IMR-90 (cell line): ENCODE data around the gene RXFP1. TPM values are rescaled to one million over a fixed set of nuclear protein-coding genes. Genes with fewer than 3 reads are reported as not detected.

Experiments
- ATAC-seq: fragments of 200-7000 bp; cut with Tn5 transposase; 2 replicates; pipeline ENCODE4 v1.9.1; 2020; ENCODE audit warnings: low read depth, mild to moderate bottlenecking, moderate library complexity
- BruUV-seq: library from RNA; stranded (reverse); fragments of 400-500 nt; replicated peaks from 2 replicates; lab custom pipeline; 2021; lab: Mats Ljungman, UMichigan
- CTCF ChIA-PET: fragments of 300-600 bp; formaldehyde crosslinking; extraction: SDS; loops from one replicate; lab custom pipeline; 2021; ENCODE audit warnings: antibody characterized with exemption; lab: Yijun Ruan, JAX
- POLR2A ChIA-PET: fragments of 300-600 bp; sonication (Branson Sonifier 250); formaldehyde crosslinking; loops from one replicate; lab custom pipeline; 2022; ENCODE audit warnings: antibody characterized with exemption; ENCODE audit not compliant: unreplicated experiment; lab: Charles Lee
- DNase-seq: peaks from one replicate; pipeline ENCODE4 v3.0.0; 2013
- H2AFZ ChIP-seq: replicated peaks from 2 replicates; pipeline ENCODE3; 2013; ENCODE audit warnings: low read length, mild to moderate bottlenecking; ENCODE audit not compliant: poor library complexity
- H2AK5ac ChIP-seq: 2 replicates; pipeline ENCODE4 v1.6.1; 2013; ENCODE audit warnings: low read depth, low read length, inconsistent platforms
- H2AK9ac ChIP-seq: replicated peaks from 2 replicates; pipeline ENCODE3; 2013; ENCODE audit warnings: mild to moderate bottlenecking, low read depth, low read length, moderate library complexity; ENCODE audit not compliant: poor library complexity
- H2BK120ac ChIP-seq: 2 replicates; pipeline ENCODE4 v1.6.1; 2013; ENCODE audit warnings: low read depth, low read length, inconsistent platforms
- H2BK15ac ChIP-seq: 3 replicates; pipeline ENCODE4 v1.6.1; 2013; ENCODE audit warnings: low read depth, low read length, inconsistent platforms
- H2BK20ac ChIP-seq: 2 replicates; pipeline ENCODE4 v1.6.1; 2013; ENCODE audit warnings: low read depth, mild to moderate bottlenecking, inconsistent platforms, low read length, moderate library complexity
- H2BK5ac ChIP-seq: 2 replicates; pipeline ENCODE4 v1.6.1; 2013; ENCODE audit warnings: mild to moderate bottlenecking, low read depth, low read length, inconsistent platforms; ENCODE audit not compliant: poor library complexity, severe bottlenecking
- H3K14ac ChIP-seq: replicated peaks from 2 replicates; pipeline ENCODE4 v1.6.1; 2013; ENCODE audit warnings: low read depth, low read length, inconsistent platforms
- H3K18ac ChIP-seq: 2 replicates; pipeline ENCODE4 v1.6.1; 2013; ENCODE audit warnings: low read depth, low read length, control low read depth
- H3K23ac ChIP-seq: 2 replicates; pipeline ENCODE4 v1.6.1; 2013; ENCODE audit warnings: low read depth, low read length, inconsistent platforms
- H3K27ac ChIP-seq: 2 replicates; pipeline ENCODE4 v1.5.1; 2013; ENCODE audit warnings: mild to moderate bottlenecking, control low read depth, low read length; ENCODE audit not compliant: insufficient read depth
- H3K27me3 ChIP-seq: 2 replicates; pipeline ENCODE4 v1.6.1; 2013; ENCODE audit warnings: low read length; ENCODE audit not compliant: control insufficient read depth, insufficient read depth
- H3K36me3 ChIP-seq: 2 replicates; pipeline ENCODE4 v1.6.1; 2013; ENCODE audit warnings: low read length, mixed read lengths; ENCODE audit not compliant: control insufficient read depth, insufficient read depth
- H3K4ac ChIP-seq: 2 replicates; pipeline ENCODE4 v1.6.1; 2013; ENCODE audit warnings: low read depth, low read length, inconsistent platforms
- H3K4me1 ChIP-seq: 2 replicates; pipeline ENCODE4 v1.6.1; 2013; ENCODE audit warnings: low read length, mixed read lengths; ENCODE audit not compliant: control insufficient read depth, insufficient read depth
- H3K4me2 ChIP-seq: 2 replicates; pipeline ENCODE4 v1.6.1; 2013; ENCODE audit warnings: low read depth, mild to moderate bottlenecking, control low read depth, low read length, moderate library complexity
- H3K4me3 ChIP-seq: 2 replicates; pipeline ENCODE4 v1.5.1; 2013; ENCODE audit warnings: low read depth, mild to moderate bottlenecking, control low read depth, low read length, moderate library complexity; ENCODE audit not compliant: insufficient read depth
- H3K56ac ChIP-seq: 2 replicates; pipeline ENCODE4 v1.6.1; 2013; ENCODE audit warnings: low read length, inconsistent platforms; ENCODE audit not compliant: insufficient read depth; ENCODE audit errors: extremely low read depth
- H3K79me1 ChIP-seq, 2 experiments: 2 replicates each; pipeline ENCODE4 v1.6.1; 2013; ENCODE audit warnings: low read length in 2 of 2, inconsistent platforms in 1 of 2, low read depth in 1 of 2
- H3K9ac ChIP-seq: 2 replicates; pipeline ENCODE4 v1.6.1; 2013; ENCODE audit warnings: low read depth, low read length, control low read depth
- H3K9me1 ChIP-seq: 2 replicates; pipeline ENCODE4 v1.6.1; 2013; ENCODE audit warnings: low read length, inconsistent platforms; ENCODE audit not compliant: insufficient read depth
- H3K9me3 ChIP-seq: 2 replicates; pipeline ENCODE4 v1.6.1; 2013; ENCODE audit warnings: low read length; ENCODE audit not compliant: control insufficient read depth, insufficient read depth
- H4K20me1 ChIP-seq: 2 replicates; pipeline ENCODE4 v1.6.1; 2013; ENCODE audit warnings: low read length, inconsistent platforms; ENCODE audit not compliant: insufficient read depth
- H4K5ac ChIP-seq: 2 replicates; pipeline ENCODE4 v1.6.1; 2013; ENCODE audit warnings: mild to moderate bottlenecking, low read depth, low read length, control low read depth
- H4K8ac ChIP-seq, 2 experiments: 2 replicates each; pipeline ENCODE4 v1.6.1; 2013; ENCODE audit warnings: low read depth in 2 of 2, low read length in 2 of 2, control low read depth in 1 of 2, inconsistent platforms in 1 of 2
- H4K91ac ChIP-seq: 2 replicates; pipeline ENCODE4 v1.6.1; 2013; ENCODE audit warnings: low read depth, low read length, inconsistent platforms; ENCODE audit not compliant: insufficient read depth
- BHLHE40 ChIP-seq: fragments of 150-350 bp; IDR thresholded peaks from 2 replicates; pipeline ENCODE4 v1.6.1; 2016; ENCODE audit warnings: mild to moderate bottlenecking, low read depth, low read length
- CEBPB ChIP-seq: IDR thresholded peaks from 2 replicates; pipeline ENCODE4 v1.6.1; 2012; ENCODE audit warnings: low read depth, low read length, improper control_type of control experiment
- CHD1 ChIP-seq: IDR thresholded peaks from 2 replicates; pipeline ENCODE4 v1.6.1; 2012; ENCODE audit warnings: low read depth, low read length, improper control_type of control experiment
- MAFK ChIP-seq: IDR thresholded peaks from 2 replicates; pipeline ENCODE4 v1.6.1; 2012; ENCODE audit warnings: low read depth, low read length, improper control_type of control experiment
- RFX5 ChIP-seq: IDR thresholded peaks from 2 replicates; pipeline ENCODE4 v1.8.0; 2012; ENCODE audit warnings: low read depth, mild to moderate bottlenecking, low read length, moderate library complexity
- SMC3 ChIP-seq: fragments of 150-350 bp; IDR thresholded peaks from 2 replicates; pipeline ENCODE4 v1.6.1; 2016; ENCODE audit warnings: low read depth, mild to moderate bottlenecking, antibody characterized with exemption, low read length, moderate library complexity
- WGBS, 2 experiments: methylation state at CpG; one replicate each; pipeline versions ENCODE4 v1.1.5 to v1.1.7; 2013; ENCODE audit warnings: missing lambda C conversion rate in 2 of 2; ENCODE audit not compliant: insufficient read length in 1 of 2; ENCODE audit errors: extremely low coverage in 2 of 2; 5-methylcytosine and 5-hydroxymethylcytosine counted together
- dilution Hi-C: fragments of 300-500 bp; cut with HindIII; formaldehyde crosslinking; loops from one replicate; pipeline ENCODE4 v1.14.3; 2018; ENCODE audit warnings: low sequenced_read_pairs; ENCODE audit not compliant: unreplicated experiment
- in situ Hi-C: fragments of 300-500 bp; cut with MboI; formaldehyde crosslinking; loops from 3 replicates; pipeline ENCODE4 v1.14.3; 2019; ENCODE audit warnings: low sequenced_read_pairs, inconsistent platforms, mixed read lengths
- intact Hi-C: fragments of 100-400 bp; cut with micrococcal nuclease; formaldehyde crosslinking; loops from 2 replicates; pipeline ENCODE4 v1.10.0; 2022
- polyA plus RNA-seq, 3 experiments: library from polyadenylated mRNA; depleted of rRNA; stranded (reverse); fragments of >200 nt; gene quantifications; 2 replicates each; pipeline ENCODE4 v1.2.3, GENCODE V29; 2012; ENCODE audit warnings: low replicate concordance in 1 of 3
- total RNA-seq: library from RNA; depleted of rRNA; stranded (reverse); fragments of >200 nt; gene quantifications from 2 replicates; pipeline ENCODE4 v1.2.3, GENCODE V29; 2012

Gene RXFP1
- total and polyA plus RNA-seq, 2 of the 4 experiments (the other 2 are of a cell fraction), result not detected

DNA sequence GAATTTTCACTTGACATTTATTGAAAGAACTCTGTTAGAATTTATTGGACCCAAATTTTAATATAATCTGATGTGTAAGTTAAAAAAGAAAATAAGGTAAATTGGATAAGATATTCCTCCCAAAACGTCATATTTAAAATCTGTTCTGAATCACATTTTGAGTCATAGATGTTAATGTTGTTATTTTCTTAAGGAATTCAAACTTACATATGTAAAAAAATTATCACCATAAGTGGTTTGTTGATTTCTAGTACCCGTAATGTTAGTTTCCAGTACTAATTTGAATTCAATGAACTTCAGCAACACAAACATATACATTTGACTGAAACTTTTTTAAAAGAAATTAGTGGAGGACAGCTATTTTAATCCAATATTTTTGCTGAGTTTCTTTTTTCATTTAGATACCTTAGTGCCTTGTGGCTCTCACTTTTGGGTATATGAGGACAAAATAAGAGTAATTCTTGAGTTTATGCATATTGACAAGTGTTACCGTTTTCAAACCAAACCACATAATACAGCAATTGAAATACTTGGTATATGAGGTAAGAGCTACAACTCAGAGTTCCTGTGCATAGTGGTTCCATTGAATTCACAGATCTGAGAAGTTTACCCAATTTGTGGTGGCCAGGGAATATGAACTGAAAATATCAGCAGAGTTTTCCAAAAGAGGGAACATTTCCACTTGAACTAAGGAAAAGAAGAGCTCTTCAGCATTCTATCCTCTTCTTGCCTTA is 78.2 kb downstream of the RXFP1 start:
- no peak overlapping the region for H3K14ac ChIP-seq
- no peak for ATAC-seq
- no peak overlapping the region for H2AK9ac ChIP-seq
- DNase-seq, result no peak
- peaks cover 1% of the 10 kb centered on the region; the same call in 1 of the 2 replicates for H3K27me3 ChIP-seq
- no peak overlapping the region for H4K91ac ChIP-seq
- CTCF ChIA-PET, result no interaction called here
- no peak overlapping the region for H3K18ac ChIP-seq
- no peaks in the 10 kb centered on the region for H3K4me1 ChIP-seq
- no peak overlapping the region for H3K56ac ChIP-seq
- H3K4me2 ChIP-seq, result no peak overlapping the region
- H2AK5ac ChIP-seq, result no peak overlapping the region
- H2AFZ ChIP-seq, result no peak overlapping the region
- in situ Hi-C loops, result no loop called here
- no peaks in the 10 kb centered on the region for H3K79me1 ChIP-seq
- BruUV-seq, result no TSS peak
- no peaks in the 10 kb centered on the region for H4K20me1 ChIP-seq
- no peaks in the 10 kb centered on the region for H3K9me1 ChIP-seq
- no peak overlapping the region for H2BK15ac ChIP-seq
- TF ChIP-seq SMC3 (no peak), CEBPB (no peak), RFX5 (no peak), MAFK (no peak), CHD1 (no peak), BHLHE40 (no peak)
- intact Hi-C loops, result no loop called here
- H2BK5ac ChIP-seq, result no peak overlapping the region
- no peaks in the 10 kb centered on the region for H3K36me3 ChIP-seq
- no peak overlapping the region for H2BK120ac ChIP-seq
- no peak overlapping the region for H2BK20ac ChIP-seq
- H3K9me3 ChIP-seq, result no peaks in the 10 kb centered on the region
- H3K23ac ChIP-seq, result no peak overlapping the region
- no peak overlapping the region for H4K8ac ChIP-seq
- no peak overlapping the region for H3K9ac ChIP-seq
- H3K27ac ChIP-seq, result no peak overlapping the region
- dilution Hi-C loops, result no loop called here
- no peak overlapping the region for H4K5ac ChIP-seq
- WGBS, 2 experiments, result no CpG with 5 or more reads among the region's 3 CpGs
- H3K4ac ChIP-seq, result no peak overlapping the region
- no peak overlapping the region for H3K4me3 ChIP-seq
- POLR2A ChIA-PET, result no interaction called here
